ENCODE results near the gene MYZAP.

MYZAP gene

DNA sequence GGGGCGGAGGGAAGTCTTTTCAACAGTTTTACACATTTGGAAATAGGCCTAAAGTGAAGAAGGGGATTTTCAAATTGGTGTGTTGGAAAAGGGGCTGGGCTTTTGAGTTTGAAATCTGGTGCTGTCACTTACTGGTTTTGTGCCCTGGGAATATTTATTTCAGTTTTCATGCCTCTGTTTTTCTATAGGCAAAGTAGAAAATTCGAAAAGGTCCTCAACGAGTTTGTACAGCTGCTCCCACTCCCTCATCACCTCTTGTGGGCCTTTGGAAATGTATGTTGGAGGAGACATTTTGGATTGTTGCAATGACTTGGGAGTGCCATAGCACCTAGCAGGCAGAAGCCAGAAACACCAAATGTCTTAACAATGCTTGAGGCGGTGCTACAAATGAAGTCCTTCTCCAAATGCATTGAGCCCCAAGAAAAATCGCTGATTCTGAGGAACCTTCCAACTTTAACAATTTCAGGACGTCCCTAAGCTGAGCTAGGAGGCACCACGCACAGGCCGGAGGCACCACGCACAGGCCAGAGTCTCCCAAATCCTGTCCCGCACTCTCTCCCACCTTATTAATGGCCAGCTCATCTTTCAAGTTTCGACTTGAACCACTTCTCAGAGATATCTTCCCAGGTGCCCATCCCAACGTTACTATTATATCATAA is 114.2 kb downstream of the MYZAP start:
- DNase-seq: no peak

DNA sequence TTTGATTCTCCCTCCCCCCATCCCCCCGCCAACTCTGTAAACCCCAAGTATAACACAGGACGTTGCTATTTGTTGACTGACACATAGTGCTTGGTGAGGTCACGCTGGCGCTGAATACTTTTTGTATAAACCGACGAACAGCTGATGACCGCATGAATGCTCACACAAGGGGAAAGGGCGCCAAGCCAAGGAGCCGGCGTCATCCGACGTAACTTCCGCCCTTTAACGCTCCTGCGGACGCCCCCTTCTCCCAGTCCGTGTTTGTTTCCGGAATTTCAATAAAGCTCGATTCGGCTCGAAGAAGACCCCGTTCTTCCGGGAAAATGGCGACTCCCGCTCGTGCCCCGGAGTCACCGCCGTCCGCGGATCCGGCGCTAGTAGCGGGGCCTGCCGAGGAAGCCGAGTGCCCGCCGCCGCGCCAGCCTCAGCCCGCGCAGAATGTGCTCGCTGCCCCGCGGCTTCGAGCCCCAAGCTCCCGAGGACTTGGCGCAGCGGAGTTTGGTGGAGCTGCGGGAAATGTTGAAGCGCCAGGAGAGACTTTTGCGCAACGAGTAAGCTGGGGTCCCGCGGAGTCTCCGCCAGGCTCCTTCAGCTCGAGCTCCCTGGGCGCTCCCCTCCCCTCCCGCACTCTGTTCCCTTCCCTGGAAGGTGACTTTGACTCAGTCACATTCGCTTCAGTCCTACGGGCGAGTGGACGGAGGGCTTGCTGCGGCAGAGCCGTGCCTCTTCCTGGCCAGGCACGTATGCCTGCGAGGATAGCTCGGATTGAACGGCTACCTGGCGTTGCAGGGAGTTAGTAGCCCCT is 114.9 kb downstream of the MYZAP start, which contains the start of gene POLR2M:
Gene POLR2M, plus strand, starts transcription at position 310 of the 805 bp plus-strand sequence. Its CDS starts 129 bp downstream, at position 439.
- peak; percentile 93 for DNase-seq

DNA sequence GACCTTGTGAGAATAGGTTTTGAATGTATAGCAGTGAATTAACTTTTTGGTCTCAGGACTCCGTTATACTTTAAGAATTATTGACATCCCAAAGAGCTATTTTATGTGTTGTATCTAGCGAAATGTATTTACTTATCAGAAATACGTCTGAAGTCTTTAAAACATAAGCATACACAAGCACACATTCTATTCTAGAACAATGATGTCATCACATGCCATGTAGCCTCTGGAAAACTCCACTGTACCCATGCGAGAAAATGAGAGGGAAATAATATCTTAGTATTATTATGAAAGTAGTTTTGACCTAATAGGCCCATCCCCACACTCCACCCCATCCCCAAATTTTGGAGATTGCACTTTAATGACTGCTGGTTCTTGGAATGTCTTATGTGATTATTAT is 116.3 kb downstream of the MYZAP start:
- no peak for DNase-seq

DNA sequence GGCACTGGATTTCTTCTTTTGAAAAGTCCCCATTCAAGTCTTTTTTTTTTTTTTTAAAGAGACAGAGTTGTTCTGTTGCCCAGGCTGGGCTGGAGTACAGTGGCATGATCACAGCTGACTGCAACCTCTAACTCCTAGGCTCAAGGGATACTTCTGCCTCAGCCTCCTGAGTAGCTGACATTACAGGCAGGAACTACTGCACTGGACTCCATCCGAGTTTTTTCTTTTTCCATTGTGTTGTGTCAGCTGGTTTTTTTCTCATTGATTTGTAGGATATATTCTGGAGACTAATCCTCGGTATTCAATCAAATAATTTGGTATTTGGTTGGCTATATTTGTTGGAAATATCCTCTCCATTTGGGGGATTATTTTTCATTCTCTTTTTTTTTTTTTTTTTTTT is 126.6 kb downstream of the MYZAP start:
- DNase-seq: no peak

DNA sequence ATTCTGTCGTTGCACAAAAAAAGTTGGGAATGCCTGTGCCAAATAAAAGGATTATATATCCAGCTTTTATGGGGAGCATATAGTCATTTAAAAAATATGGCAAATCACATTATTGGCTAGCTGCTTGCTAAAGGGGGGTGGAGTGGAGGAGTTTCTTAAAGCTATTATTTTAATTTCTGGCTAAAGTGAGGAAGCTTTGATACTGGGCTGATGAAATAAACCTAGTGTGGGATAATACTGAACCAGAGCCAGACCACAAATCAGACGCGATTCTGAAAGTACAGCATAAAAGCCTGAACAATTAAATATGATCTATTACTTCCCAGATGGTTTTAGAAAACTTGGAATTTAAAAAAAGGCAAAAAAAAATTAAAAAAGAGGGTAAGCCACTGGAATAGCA is 129.2 kb downstream of the MYZAP start:
- DNase-seq: no peak

DNA sequence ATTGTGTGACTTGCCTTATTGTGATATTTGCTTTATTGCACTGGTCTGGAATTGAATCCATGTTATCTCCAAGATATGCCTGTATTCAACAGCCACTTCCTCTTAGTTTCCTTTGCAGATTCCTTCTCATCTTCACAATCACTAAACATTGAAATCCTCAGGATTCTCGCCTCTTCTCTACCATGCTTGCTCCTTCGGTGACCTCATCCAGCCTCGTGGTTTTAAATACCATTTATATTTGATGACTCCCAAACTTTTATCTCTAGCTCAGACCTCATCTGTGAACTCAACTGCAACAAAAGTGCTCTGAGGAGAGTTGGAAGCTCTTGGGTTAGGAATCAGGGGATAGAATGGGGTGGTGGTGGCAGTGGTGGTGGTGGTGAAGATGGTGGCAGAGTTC is 134.7 kb downstream of the MYZAP start:
- no peak for DNase-seq

DNA sequence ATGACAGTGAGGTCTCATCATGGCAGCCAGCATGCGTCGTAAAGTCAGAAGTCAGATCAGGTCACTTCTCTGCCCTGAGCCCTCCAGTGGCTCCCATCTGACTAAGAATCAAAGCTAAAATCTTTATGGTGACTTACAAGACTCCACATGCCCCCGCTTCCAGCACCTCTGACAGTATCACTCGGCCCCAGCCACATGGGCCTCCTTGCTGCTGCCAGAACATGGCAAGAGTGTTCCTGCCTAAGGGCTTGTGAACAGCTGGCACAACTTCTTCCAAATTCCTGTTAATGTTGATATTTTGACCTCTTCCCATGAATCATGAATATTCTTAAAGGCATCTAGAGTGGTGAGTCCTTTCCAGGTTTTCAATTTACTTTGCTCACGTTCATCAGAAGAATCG is 135.3 kb downstream of the MYZAP start:
- DNase-seq: no peak

DNA sequence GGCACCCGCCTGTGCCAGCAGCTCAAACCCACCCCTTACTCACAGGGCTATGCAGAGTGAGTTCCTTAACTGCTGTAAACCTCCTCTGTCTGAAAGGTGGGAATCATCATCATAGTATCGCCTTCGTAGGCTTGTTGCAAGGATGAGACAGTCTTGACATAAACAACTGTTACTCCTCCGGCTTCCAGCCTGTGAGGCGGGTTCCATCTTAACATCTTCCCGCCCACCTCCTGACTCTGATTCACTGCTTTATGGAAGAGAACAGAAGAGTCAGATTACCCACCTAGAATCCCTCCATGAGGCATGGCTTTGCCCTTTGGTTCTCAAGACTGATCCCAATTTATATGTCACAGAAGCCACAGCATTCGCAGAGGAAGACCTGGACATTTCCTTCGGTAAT is 136.7 kb downstream of the MYZAP start:
- no peak for DNase-seq

DNA sequence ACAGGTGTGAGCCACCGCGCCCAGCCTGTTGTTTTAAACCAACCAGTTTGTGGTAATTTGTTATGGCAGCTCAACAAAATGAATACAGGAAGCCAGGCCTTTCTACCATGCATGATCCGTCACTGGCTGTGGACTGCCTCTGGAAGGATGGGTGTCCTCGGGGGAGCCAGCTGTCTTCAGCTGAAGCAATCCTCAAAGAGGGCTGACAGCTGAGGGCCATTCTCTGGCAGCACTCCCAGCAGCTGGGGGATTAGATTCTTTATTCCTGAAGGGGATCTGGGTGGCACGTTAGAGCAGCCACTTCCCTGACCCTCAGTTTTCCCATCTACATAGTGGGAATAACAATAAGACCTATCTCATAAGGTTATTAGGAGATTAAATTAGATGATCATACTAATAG is 139.2 kb downstream of the MYZAP start:
- no peak for DNase-seq

DNA sequence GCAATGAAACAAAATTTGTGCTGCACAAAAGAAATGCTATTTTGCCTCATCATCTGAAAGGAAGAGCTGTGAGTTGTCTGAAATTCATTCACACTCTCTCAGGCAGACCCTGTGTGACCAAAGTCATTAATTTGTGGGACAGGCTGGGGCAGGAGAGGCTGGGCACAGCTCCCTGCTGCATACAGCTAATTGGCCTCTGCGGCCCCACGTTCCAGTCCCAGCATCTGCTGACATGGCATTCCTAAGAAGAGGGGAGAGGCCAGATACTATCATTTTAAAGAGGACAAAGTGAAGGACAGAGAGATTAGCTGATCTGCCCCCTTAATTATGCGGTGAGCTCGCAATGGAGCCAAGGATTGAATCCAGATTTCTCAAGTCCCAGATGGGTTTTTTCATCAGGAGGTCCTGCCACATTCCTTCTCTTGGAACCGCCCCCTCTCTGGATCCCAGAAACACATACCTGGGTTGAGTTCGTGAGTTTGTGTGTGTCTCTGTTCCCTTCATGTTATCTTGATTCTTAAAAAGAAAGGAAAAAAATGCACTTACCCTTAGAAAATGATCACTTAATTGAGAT is 139.9 kb downstream of the MYZAP start:
- no peak for DNase-seq

DNA sequence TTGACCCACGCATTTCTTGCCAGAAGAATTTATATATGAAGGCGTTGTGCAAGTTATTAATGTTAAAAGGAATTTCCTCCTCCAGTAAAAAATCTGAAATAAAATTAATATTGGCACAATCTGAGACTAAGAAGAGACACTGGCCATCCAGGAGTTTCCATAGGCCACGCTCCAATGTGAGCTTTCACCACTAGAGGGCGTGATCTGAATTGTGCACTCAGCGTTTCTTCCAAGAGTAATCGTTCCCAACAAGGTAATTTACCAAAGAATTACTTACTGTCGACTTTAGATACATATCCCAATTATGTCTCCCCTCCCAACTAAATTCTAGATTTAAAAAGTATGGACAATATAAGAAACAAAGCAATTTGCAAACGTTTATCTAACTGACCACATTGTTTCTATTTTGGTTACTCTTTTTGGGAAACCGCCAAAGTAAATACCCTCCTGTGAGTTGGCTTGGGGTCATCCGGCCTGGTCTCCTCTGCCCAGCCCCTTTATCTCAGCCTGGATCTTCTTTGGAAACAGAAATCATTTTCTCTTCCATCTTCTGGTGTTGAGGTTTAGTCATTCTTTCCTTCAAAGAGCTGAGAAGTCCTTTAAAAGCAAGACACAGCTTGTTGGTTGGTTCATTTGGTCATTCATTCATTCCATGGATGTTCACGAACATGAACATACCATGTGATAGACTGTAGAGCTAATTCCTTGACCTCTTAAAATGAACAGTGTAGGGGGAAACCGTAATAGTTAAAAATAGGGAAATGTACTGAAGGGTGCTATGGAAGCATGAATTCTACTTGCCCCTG is 141.0 kb downstream of the MYZAP start:
- DNase-seq: peak; percentile 36

DNA sequence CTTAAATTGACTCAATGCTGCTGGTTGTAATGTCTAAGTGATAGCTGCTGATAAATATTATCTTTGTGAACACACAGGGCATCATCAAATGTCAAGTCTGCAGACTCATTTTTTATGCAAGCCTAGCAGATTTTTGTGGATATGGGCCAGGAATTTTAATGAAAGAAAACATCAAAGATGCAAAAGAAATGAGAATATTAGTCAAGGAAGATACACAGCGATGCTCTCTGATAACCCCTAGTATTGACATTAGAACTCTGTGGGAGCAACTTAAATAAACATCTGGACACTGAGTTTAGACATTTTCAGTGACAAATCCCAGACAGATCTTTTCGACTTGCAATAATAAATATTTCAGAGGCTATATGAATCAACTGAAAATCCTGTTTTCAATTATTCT is 143.2 kb downstream of the MYZAP start:
- no peak for DNase-seq

Data from CD4-positive, alpha-beta T cell treated with Interleukin-4 for 4 hours (primary cell).